Fibroblast of peridontal ligament (primary cell): ENCODE results near the gene ORAI1.
"Not testable (repeated sequence)": the region's sequence is repeated elsewhere in the genome, so short reads cannot be mapped to it uniquely, and the experiment has no call there.

Experiments used
- DNase-seq: peaks from one replicate; pipeline ENCODE4 v3.0.0-alpha.2; 2010; ENCODE audit errors: extremely low read depth

ORAI1 gene

GRCh38 chr12:121649322-121649721, 23.0 kb downstream of the ORAI1 start:
- no peak for DNase-seq

GRCh38 chr12:121649819-121650353, 23.6 kb downstream of the ORAI1 start:
- no peak for DNase-seq

- no peak for DNase-seq
Measured at GRCh38 chr12:121651320-121651719, 25.0 kb downstream of the ORAI1 start.

- no peak for DNase-seq
Measured at GRCh38 chr12:121652767-121653497, 26.6 kb downstream of the ORAI1 start.

GRCh38 chr12:121653999-121654398, 27.7 kb downstream of the ORAI1 start:
- no peak for DNase-seq

GRCh38 chr12:121656122-121656521, 29.8 kb downstream of the ORAI1 start:
- no peak for DNase-seq

GRCh38 chr12:121657305-121658008, 31.1 kb downstream of the ORAI1 start:
- no peak for DNase-seq

- DNase-seq, result not testable (repeated sequence)
Measured at GRCh38 chr12:121661353-121662105, 35.2 kb downstream of the ORAI1 start.

GRCh38 chr12:121663610-121663929, 37.2 kb downstream of the ORAI1 start:
- DNase-seq, result no peak

- DNase-seq, result not testable (repeated sequence)
Measured at GRCh38 chr12:121666829-121667228, 40.5 kb downstream of the ORAI1 start.

GRCh38 chr12:121668750-121669520, 42.6 kb downstream of the ORAI1 start:
- DNase-seq, result peak; percentile 47

GRCh38 chr12:121669521-121669900, 43.2 kb downstream of the ORAI1 start, which contains the start of gene MORN3:
TSS of gene MORN3 (minus strand) at chr12:121669654. CDS start at chr12:121669483, 171 bp downstream.
- no peak for DNase-seq

- no peak for DNase-seq
Measured at GRCh38 chr12:121673013-121673511, 46.7 kb downstream of the ORAI1 start.

- DNase-seq, result no peak
Measured at GRCh38 chr12:121676190-121676589, 49.9 kb downstream of the ORAI1 start.

- DNase-seq, result no peak
Measured at GRCh38 chr12:121678305-121678704, 52.0 kb downstream of the ORAI1 start.

GRCh38 chr12:121678716-121679300, 52.5 kb downstream of the ORAI1 start:
- DNase-seq, result peak; percentile 15

- not testable (repeated sequence) for DNase-seq
Measured at GRCh38 chr12:121679661-121680197, 53.4 kb downstream of the ORAI1 start.

GRCh38 chr12:121688966-121689365, 62.6 kb downstream of the ORAI1 start:
- no peak for DNase-seq

GRCh38 chr12:121689430-121689829, 63.1 kb downstream of the ORAI1 start:
- no peak for DNase-seq
